LoVo (cell line): ENCODE data around the gene GTF3C5.
"Not testable (repeated sequence)": the region's sequence is repeated elsewhere in the genome, so short reads cannot be mapped to it uniquely, and the experiment has no call there.

Experiments
- DNase-seq: peaks from one replicate; pipeline ENCODE4 v3.0.0-alpha.2; 2016; ENCODE audit warnings: low spot score

Gene GTF3C5

DNA sequence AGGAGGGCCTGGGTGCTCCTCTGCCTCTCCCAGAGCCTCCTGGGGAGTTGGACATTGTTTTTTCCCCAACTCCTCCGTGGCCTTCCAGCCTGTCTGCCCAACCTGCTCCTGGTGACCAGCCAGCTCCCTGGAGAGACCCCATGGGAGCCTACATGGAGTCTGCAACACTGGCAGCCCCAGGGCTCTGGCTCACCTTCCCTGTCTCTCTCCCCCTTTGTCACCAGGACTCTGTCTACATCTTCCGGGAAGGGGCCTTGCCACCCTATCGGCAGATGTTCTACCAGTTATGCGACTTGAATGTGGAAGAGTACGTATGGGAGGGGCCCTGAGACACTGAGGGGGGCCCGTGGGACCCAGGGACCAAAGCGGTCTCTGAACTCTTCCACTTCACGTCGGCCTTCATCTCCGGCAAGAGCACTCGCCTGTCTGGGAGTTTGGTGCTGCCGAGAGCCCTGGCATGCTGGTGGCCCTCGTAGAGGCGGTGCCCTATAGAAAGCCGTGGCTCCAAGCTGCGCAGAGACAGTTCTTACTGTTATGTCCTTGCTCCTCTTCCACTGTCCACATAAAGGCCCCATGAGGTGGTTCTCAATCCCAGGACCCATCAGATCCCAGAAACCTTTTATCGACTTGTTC lies 25.1 kb downstream of the GTF3C5 start:
- DNase-seq, result no peak

DNA sequence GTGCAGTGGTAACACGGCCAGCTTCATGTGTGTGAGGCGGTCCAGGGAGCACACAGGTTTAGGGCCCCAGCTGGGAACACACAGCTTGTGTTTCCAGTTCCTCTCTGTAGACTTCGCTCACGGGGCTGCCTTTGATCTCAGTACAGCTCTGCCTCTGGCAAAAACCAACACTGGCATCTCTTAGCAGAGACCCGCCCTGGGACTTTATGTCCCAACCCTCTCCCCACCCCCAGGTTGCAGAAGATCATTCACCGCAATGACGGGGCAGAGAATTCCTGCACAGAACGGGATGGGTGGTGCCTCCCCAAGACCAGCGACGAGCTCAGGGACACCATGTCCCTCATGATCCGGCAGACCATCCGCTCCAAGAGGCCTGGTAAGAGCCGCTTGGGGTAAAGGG lies 25.7 kb downstream of the GTF3C5 start:
- DNase-seq, result no peak

DNA sequence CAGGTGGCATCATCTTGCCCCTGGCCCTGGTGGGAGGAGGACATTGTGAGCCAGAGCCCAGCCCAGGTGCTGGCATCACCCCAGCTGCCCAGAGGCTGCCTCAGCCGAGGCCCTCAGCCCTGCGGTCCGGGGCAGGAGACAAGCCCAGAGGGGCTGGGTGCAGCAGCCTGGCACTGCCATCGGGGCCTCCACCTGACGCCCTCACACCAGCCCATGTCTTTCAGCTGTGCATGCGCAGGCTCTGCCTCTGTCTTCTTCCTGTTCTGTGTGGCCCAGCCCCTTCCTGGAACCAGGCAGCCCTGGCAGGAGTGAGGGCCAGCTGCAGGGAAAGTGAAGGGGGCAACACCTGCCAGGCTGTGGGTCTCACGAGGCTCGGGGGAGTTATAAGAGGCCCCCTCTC lies 26.2 kb downstream of the GTF3C5 start:
- DNase-seq, result no peak

DNA sequence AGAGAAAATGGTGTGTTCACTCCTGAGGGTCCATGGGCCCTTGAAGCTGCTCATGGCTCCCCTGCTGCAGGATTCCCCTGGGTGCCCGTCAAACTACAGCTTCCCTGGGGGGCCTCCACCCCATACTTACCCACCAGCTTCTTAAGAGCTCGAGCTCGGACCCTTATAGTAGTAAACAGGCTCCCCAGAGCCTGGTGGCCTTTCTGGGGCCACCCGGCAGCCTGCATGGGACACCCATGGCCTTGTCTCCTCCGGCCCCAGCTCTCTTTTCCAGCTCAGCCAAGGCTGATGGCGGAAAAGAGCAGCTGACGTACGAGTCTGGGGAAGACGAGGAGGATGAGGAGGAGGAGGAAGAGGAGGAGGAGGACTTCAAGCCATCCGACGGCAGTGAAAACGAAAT lies 26.8 kb downstream of the GTF3C5 start:
- no peak for DNase-seq

DNA sequence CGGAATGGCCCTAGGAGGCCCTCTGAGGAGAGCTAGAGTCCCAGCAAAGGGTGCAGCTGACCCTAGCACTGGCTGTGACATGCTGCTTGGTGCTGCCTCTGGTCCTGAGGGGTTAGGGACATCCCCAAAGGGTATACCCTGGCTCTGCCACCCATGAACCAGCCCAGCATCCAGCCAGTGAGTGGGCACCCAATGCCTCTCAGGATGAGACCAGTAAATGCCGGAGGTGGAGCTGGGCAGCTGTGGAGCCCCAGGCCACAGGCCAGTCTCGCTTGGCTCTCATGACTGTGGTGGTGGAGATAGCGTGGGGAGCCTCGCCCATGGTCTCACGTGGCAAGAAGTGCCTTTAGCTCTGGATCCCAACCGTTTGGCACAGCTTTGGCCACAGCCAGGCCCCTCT lies 27.3 kb downstream of the GTF3C5 start:
- DNase-seq, result no peak

DNA sequence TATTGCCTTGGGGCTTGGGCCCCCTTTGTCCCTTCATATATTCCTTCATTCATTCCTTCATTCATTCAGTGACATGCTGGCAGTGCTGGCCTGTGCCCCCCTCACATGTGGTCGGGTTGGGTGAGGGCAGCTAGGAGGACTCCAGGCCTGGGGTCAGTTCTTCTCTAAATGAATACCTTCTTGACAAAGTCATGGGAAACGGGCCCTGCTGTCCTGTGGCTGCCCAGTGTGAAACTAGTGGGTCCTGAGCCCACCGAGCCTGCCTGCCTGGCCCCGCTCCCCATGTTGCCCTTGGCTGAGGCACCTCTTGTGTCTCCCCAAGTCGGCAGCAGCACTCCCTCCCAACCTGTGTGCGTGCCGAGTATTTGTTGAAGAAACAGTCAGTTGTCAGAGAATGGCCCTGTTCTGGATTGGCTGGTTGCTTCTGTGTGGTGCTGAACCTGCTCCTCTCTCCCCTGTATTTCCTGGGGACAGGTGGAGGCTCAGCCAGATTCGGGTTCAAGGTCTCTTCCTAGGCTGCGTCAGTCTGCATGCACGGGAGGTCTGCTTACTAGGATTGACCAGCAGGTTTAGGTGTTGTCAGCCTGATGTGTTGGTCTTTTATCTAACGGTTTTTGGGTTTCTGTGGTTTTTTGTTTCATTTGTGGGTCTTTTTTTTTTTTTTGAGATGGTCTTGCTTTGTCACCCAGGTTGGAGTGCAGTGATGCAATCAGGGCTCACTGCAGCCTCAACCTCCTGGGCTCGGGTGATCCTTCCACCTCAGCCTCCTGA lies 27.9 kb downstream of the GTF3C5 start:
- DNase-seq, result no peak

DNA sequence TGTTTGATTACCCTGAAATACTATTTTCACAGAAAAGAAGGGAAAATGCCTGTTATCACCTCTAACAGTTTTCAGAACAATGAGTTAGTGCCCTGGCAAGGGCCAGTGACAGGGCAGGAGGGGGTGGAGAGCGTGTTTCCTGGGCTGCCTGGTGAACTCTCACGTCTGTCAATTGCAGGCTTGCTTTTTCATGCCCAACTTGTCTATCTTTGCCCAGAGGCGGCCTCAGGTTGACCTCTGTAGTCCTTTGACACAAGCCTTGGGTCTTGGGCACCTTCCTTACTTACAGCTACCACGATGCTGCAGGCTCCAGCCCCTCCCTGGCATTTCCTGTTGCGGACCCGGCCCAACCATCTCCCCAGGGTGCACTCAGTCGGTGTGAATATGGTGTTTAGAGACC lies 28.8 kb downstream of the GTF3C5 start:
- DNase-seq, result no peak

DNA sequence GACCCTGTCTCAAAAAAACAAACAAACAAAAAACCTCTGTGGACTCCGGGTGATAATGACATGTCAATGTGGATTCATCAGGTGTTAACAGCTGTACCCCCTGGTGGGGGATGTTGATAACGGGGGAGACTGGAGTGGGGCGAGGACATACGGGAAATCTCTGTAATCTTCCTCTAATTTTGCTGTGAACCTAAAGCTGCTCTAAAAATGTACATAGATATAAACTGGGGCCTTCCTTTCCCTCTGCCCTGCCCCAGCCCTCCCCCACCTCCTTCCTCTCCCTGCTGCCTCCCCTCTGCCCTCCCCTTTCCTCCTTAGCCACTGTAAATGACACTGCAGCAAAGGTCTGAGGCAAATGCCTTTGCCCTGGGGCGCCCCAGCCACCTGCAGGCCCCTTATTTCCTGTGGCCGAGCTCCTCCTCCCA lies 29.6 kb downstream of the GTF3C5 start:
- DNase-seq, result no peak

DNA sequence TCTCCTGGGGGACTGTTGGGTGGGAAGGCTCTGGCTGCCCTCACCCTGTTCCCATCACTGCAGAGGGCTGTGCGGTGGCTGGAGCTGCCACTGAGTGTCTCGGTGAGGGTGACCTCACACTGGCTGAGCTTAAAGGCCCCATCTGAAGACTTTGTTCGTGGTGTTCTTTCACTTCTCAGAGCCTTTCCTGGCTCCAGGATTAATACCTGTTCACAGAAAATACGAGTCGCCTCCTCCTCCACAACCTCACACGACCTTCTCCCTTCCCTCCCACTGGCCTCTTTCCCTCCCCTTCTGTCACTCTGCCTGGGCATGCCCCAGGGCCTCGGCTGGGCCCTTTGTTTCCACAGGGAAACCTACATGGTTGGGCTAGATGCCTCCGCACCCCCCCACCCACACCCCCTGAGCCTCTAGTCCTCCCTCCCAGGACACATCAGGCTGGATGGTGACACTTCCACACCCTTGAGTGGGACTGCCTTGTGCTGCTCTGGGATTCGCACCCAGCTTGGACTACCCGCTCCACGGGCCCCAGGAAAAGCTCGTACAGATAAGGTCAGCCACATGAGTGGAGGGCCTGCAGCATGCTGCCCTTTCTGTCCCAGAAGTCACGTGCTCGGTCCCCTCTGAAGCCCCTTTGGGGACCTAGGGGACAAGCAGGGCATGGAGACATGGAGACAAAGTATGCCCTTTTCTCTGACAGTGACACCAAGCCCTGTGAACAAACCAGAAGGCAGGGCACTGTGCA lies 30.4 kb downstream of the GTF3C5 start:
- not testable (repeated sequence) for DNase-seq

DNA sequence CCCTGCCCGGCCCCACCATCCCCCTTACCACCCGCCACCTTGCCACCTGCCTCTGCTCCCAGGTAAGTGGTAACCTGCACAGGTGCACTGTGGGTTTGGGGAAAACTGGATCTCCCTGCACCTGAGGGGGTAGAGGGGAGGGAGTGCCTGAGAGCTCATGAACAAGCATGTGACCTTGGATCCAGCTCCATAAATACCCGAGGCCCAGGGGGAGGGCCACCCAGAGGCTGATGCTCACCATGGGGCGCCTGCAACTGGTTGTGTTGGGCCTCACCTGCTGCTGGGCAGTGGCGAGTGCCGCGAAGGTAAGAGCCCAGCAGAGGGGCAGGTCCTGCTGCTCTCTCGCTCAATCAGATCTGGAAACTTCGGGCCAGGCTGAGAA lies 31.0 kb downstream of the GTF3C5 start, which contains the start of gene CEL:
TSS of gene CEL (plus strand) at position 218 of the 382 bp plus-strand sequence. CDS start at position 240, 22 bp downstream.
- DNase-seq, result not testable (repeated sequence)

DNA sequence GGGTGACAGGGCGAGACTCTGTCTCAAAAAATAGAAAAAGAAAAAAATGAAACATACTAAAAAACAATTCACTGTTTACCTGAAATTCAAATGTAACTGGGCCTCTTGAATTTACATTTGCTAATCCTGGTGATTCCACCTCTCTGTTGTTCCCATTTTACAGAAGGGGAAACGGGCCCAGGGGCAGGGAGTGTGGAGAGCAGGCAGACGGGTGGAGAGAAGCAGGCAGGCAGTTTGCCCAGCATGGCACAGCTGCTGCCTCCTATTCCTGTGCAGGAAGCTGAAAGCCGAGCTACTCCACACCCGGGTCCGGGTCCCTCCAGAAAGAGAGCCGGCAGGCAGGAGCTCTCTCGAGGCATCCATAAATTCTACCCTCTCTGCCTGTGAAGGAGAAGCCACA lies 31.8 kb downstream of the GTF3C5 start:
- not testable (repeated sequence) for DNase-seq

DNA sequence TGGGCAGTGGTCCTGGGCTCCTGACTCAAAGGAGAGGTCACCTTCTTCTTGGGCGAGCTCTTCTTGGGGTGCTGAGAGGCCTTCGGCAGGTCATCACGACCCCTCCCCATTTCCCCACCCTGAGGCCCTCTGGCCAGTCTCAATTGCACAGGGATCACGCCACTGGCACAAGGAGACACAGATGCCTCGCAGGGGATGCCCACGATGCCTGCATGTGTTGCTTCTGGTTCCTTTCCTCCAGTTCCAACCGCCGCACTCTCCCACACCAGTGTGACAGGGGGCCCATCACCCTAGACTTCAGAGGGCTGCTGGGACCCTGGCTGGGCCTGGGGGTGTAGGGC lies 32.3 kb downstream of the GTF3C5 start:
- no peak for DNase-seq

DNA sequence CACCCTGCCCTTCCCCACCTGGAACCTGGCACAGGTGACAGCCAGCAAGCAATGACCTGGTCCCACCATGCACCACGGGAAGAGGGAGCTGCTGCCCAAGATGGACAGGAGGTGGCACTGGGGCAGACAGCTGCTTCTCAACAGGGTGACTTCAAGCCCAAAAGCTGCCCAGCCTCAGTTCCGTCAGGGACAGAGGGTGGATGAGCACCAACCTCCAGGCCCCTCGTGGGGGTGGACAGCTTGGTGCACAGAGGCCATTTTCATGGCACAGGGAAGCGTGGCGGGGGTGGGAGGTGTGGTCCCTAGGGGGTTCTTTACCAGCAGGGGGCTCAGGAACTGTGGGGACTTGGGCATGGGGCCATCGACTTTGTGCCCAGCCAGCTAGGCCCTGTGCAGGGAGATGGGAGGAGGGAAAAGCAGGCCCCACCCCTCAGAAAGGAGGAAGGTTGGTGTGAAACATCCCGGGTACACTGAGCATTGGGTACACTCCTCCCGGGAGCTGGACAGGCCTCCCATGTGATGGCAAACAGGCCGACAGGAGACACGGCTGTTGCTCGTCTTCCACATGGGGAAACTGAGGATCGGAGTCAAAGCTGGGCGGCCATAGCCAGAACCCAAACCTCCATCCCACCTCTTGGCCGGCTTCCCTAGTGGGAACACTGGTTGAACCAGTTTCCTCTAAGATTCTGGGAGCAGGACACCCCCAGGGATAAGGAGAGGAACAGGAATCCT lies 32.9 kb downstream of the GTF3C5 start:
- DNase-seq, result no peak

DNA sequence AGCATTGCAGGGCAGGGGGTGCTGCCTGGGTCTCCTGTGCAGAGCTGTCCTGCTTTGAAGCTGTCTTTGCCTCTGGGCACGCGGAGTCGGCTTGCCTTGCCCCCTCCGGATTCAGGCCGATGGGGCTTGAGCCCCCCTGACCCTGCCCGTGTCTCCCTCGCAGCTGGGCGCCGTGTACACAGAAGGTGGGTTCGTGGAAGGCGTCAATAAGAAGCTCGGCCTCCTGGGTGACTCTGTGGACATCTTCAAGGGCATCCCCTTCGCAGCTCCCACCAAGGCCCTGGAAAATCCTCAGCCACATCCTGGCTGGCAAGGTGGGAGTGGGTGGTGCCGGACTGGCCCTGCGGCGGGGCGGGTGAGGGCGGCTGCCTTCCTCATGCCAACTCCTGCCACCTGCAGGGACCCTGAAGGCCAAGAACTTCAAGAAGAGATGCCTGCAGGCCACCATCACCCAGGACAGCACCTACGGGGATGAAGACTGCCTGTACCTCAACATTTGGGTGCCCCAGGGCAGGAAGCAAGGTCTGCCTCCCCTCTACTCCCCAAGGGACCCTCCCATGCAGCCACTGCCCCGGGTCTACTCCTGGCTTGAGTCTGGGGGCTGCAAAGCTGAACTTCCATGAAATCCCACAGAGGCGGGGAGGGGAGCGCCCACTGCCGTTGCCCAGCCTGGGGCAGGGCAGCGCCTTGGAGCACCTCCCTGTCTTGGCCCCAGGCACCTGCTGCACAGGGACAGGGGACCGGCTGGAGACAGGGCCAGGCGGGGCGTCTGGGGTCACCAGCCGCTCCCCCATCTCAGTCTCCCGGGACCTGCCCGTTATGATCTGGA lies 33.7 kb downstream of the GTF3C5 start:
- no peak for DNase-seq

DNA sequence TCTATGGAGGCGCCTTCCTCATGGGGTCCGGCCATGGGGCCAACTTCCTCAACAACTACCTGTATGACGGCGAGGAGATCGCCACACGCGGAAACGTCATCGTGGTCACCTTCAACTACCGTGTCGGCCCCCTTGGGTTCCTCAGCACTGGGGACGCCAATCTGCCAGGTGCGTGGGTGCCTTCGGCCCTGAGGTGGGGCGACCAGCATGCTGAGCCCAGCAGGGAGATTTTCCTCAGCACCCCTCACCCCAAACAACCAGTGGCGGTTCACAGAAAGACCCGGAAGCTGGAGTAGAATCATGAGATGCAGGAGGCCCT lies 34.2 kb downstream of the GTF3C5 start:
- DNase-seq, result no peak

DNA sequence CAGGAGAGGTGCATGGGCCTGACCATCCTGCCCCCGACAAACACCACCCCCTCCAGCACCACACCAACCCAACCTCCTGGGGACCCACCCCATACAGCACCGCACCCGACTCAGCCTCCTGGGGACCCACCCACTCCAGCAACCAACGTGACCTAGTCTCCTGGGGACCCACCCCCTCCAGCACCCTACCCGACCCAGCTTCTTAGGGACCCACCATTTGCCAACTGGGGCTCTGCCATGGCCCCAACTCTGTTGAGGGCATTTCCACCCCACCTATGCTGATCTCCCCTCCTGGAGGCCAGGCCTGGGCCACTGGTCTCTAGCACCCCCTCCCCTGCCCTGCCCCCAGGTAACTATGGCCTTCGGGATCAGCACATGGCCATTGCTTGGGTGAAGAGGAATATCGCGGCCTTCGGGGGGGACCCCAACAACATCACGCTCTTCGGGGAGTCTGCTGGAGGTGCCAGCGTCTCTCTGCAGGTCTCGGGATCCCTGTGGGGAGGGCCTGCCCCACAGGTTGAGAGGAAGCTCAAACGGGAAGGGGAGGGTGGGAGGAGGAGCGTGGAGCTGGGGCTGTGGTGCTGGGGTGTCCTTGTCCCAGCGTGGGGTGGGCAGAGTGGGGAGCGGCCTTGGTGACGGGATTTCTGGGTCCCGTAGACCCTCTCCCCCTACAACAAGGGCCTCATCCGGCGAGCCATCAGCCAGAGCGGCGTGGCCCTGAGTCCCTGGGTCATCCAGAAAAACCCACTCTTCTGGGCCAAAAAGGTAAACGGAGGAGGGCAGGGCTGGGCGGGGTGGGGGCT lies 35.6 kb downstream of the GTF3C5 start:
- DNase-seq, result no peak

DNA sequence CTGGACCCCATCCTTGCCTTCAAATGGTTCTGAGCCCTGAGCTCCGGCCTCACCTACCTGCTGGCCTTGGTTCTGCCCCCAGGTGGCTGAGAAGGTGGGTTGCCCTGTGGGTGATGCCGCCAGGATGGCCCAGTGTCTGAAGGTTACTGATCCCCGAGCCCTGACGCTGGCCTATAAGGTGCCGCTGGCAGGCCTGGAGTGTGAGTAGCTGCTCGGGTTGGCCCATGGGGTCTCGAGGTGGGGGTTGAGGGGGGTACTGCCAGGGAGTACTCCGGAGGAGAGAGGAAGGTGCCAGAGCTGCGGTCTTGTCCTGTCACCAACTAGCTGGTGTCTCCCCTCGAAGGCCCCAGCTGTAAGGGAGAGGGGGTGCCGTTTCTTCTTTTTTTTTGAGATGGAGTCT lies 36.2 kb downstream of the GTF3C5 start:
- DNase-seq, result no peak

DNA sequence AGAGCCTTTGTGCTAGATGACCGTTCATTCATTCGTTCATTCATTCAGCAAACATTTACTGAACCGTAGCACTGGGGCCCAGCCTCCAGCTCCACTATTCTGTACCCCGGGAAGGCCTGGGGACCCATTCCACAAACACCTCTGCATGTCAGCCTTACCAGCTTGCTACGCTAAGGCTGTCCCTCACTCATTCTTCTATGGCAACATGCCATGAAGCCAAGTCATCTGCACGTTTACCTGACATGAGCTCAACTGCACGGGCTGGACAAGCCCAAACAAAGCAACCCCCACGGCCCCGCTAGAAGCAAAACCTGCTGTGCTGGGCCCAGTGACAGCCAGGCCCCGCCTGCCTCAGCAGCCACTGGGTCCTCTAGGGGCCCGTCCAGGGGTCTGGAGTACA lies 37.0 kb downstream of the GTF3C5 start:
- no peak for DNase-seq

DNA sequence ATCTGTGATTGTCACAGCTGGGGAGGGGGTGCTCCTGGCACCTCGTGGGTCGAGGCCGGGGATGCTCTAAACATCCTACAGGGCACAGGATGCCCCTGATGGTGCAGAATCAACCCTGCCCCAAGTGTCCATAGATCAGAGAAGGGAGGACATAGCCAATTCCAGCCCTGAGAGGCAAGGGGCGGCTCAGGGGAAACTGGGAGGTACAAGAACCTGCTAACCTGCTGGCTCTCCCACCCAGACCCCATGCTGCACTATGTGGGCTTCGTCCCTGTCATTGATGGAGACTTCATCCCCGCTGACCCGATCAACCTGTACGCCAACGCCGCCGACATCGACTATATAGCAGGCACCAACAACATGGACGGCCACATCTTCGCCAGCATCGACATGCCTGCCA lies 37.6 kb downstream of the GTF3C5 start:
- not testable (repeated sequence) for DNase-seq

DNA sequence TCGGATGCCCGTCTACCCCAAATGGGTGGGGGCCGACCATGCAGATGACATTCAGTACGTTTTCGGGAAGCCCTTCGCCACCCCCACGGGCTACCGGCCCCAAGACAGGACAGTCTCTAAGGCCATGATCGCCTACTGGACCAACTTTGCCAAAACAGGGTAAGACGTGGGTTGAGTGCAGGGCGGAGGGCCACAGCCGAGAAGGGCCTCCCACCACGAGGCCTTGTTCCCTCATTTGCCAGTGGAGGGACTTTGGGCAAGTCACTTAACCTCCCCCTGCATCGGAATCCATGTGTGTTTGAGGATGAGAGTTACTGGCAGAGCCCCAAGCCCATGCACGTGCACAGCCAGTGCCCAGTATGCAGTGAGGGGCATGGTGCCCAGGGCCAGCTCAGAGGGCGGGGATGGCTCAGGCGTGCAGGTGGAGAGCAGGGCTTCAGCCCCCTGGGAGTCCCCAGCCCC lies 39.7 kb downstream of the GTF3C5 start:
- not testable (repeated sequence) for DNase-seq

DNA sequence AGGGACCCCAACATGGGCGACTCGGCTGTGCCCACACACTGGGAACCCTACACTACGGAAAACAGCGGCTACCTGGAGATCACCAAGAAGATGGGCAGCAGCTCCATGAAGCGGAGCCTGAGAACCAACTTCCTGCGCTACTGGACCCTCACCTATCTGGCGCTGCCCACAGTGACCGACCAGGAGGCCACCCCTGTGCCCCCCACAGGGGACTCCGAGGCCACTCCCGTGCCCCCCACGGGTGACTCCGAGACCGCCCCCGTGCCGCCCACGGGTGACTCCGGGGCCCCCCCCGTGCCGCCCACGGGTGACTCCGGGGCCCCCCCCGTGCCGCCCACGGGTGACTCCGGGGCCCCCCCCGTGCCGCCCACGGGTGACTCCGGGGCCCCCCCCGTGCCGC lies 40.2 kb downstream of the GTF3C5 start:
- DNase-seq, result not testable (repeated sequence)
